OCI-LY7 (cell line): ENCODE measurements around the gene CALN1. TPM values are rescaled to one million over a fixed set of nuclear protein-coding genes. Genes with fewer than 3 reads are reported as not detected.

Source experiments
- BruUV-seq: library from RNA; stranded (reverse); fragments of 400-500 nt; replicated peaks from 2 replicates; lab custom pipeline; 2021; lab: Mats Ljungman, UMichigan
- CTCF ChIA-PET: fragments of 300-600 bp; sonication (Branson Sonifier 250); formaldehyde crosslinking; loops from one replicate; lab custom pipeline; 2022; ENCODE audit warnings: antibody characterized with exemption; ENCODE audit not compliant: unreplicated experiment; lab: Charles Lee
- POLR2A ChIA-PET: fragments of 300-600 bp; sonication (Branson Sonifier 250); formaldehyde crosslinking; loops from one replicate; lab custom pipeline; 2022; ENCODE audit warnings: antibody characterized with exemption; lab: Charles Lee
- DNase-seq: peaks from one replicate; pipeline ENCODE4 v3.0.0-alpha.2; 2015; ENCODE audit warnings: low spot score
- H2AFZ ChIP-seq: fragments of 200-600 bp; sonication (generic), shearing (Covaris generic); 2 replicates; pipeline ENCODE4 v1.6.1; 2014; ENCODE audit warnings: mild to moderate bottlenecking, antibody characterized with exemption, low read length, moderate library complexity
- H3K27ac ChIP-seq: fragments of 200-600 bp; sonication (generic); 2 replicates; pipeline ENCODE4 v1.5.1; 2014; ENCODE audit warnings: mixed run types, low read depth, mild to moderate bottlenecking, moderate library complexity, low read length, inconsistent platforms; ENCODE audit not compliant: poor library complexity, severe bottlenecking
- H3K36me3 ChIP-seq: fragments of 200-600 bp; sonication (generic); 2 replicates; pipeline ENCODE4 v1.6.1; 2014; ENCODE audit warnings: mild to moderate bottlenecking, antibody characterized with exemption, low read length, moderate library complexity, mixed read lengths; ENCODE audit not compliant: insufficient read depth
- H3K4me1 ChIP-seq: fragments of 200-600 bp; sonication (generic); 2 replicates; pipeline ENCODE4 v1.5.1; 2014; ENCODE audit warnings: mild to moderate bottlenecking, low read length; ENCODE audit not compliant: insufficient read depth, poor library complexity, severe bottlenecking
- H3K4me2 ChIP-seq: fragments of 200-600 bp; sonication (generic); 2 replicates; pipeline ENCODE4 v1.6.1; 2014; ENCODE audit warnings: mild to moderate bottlenecking, low read length
- H3K4me3 ChIP-seq: fragments of 200-600 bp; sonication (generic); 2 replicates; pipeline ENCODE4 v1.5.1; 2014; ENCODE audit warnings: mild to moderate bottlenecking, low read depth, low read length; ENCODE audit not compliant: poor library complexity, severe bottlenecking
- H3K79me2 ChIP-seq: fragments of 200-600 bp; sonication (generic); 2 replicates; pipeline ENCODE4 v1.6.1; 2016; ENCODE audit warnings: low read depth, mild to moderate bottlenecking, low read length, moderate library complexity, mixed read lengths; ENCODE audit not compliant: insufficient read depth
- H3K9me2 ChIP-seq: fragments of 200-600 bp; sonication (generic); 2 replicates; pipeline ENCODE4 v1.6.1; 2016; ENCODE audit warnings: mild to moderate bottlenecking, low read length, mixed read lengths; ENCODE audit not compliant: insufficient read depth
- H3K9me3 ChIP-seq: fragments of 200-600 bp; sonication (generic); 2 replicates; pipeline ENCODE4 v1.6.1; 2014; ENCODE audit warnings: mild to moderate bottlenecking, mixed run types, low read length, mixed read lengths
- H4K20me1 ChIP-seq: fragments of 200-600 bp; sonication (generic); 2 replicates; pipeline ENCODE4 v1.6.1; 2014; ENCODE audit warnings: mild to moderate bottlenecking, antibody characterized with exemption, low read length, moderate library complexity, mixed read lengths; ENCODE audit not compliant: insufficient read depth
- EZH2phosphoT487 ChIP-seq: fragments of 200-600 bp; sonication (generic); IDR thresholded peaks from 2 replicates; pipeline ENCODE4 v1.6.1; 2018; ENCODE audit warnings: low read depth, borderline replicate concordance, mild to moderate bottlenecking, mixed run types, antibody characterized with exemption, low read length, moderate library complexity, mixed read lengths
- intact Hi-C: fragments of 100-400 bp; cut with micrococcal nuclease; formaldehyde crosslinking; loops from one replicate; pipeline ENCODE4 v1.10.0; 2022; ENCODE audit not compliant: unreplicated experiment
- total RNA-seq, 2 experiments: library from RNA; depleted of rRNA in 1 of 2; stranded (reverse); fragments of >200 nt in 1 of 2; shearing (Covaris generic) in 1 of 2; gene quantifications; 2 replicates each; pipeline ENCODE4 v1.2.3, GENCODE V29; 2014 to 2022
- TF ChIP-seq, protein P1 (sequence below): fragments of 200-600 bp; sonication (generic); conservative IDR thresholded peaks from 2 replicates; pipeline ENCODE4 v1.5.1; 2014; ENCODE audit warnings: mild to moderate bottlenecking, antibody characterized with exemption, low read length, moderate library complexity, mixed read lengths

The CALN1 gene
- total RNA-seq, 2 experiments from 2014 or later, result not detected

DNA sequence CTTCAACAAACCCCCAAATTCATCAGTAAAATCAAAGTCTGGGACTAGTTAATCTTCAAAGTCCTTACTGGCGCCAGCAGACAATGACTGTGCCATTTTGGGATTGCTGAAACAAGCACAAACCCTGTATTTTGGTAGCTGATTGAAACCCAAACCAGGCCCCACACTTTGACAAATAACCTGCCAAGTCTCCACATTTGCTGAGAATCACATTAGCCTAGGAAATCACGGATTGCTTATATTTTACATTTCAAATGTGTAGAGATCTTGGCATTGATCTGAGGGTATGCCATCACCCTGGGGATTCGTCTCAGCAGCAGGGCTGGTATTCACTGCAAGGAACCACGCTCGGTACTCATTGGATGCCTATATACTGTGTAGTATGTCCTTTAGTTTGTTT is 501.1 kb downstream of the CALN1 start:
- CTCF ChIA-PET, result no interaction called here
- no peaks in the 10 kb centered on the region for H3K9me2 ChIP-seq
- POLR2A ChIA-PET, result no interaction called here
- no TSS peak for BruUV-seq
- H4K20me1 ChIP-seq, result no peaks in the 10 kb centered on the region
- H3K4me2 ChIP-seq, result no peak overlapping the region
- no peak overlapping the region for H3K27ac ChIP-seq
- intact Hi-C loops, result no loop called here
- no peak overlapping the region for H3K4me3 ChIP-seq
- no peak overlapping the region for H2AFZ ChIP-seq
- H3K79me2 ChIP-seq, result no peaks in the 10 kb centered on the region
- no peaks in the 10 kb centered on the region for H3K36me3 ChIP-seq
- TF ChIP-seq, protein P1, sequence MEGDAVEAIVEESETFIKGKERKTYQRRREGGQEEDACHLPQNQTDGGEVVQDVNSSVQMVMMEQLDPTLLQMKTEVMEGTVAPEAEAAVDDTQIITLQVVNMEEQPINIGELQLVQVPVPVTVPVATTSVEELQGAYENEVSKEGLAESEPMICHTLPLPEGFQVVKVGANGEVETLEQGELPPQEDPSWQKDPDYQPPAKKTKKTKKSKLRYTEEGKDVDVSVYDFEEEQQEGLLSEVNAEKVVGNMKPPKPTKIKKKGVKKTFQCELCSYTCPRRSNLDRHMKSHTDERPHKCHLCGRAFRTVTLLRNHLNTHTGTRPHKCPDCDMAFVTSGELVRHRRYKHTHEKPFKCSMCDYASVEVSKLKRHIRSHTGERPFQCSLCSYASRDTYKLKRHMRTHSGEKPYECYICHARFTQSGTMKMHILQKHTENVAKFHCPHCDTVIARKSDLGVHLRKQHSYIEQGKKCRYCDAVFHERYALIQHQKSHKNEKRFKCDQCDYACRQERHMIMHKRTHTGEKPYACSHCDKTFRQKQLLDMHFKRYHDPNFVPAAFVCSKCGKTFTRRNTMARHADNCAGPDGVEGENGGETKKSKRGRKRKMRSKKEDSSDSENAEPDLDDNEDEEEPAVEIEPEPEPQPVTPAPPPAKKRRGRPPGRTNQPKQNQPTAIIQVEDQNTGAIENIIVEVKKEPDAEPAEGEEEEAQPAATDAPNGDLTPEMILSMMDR, result no peak
- no peak for TF ChIP-seq EZH2phosphoT487
- no peak for DNase-seq
- no peaks in the 10 kb centered on the region for H3K9me3 ChIP-seq
- no peaks in the 10 kb centered on the region for H3K4me1 ChIP-seq

DNA sequence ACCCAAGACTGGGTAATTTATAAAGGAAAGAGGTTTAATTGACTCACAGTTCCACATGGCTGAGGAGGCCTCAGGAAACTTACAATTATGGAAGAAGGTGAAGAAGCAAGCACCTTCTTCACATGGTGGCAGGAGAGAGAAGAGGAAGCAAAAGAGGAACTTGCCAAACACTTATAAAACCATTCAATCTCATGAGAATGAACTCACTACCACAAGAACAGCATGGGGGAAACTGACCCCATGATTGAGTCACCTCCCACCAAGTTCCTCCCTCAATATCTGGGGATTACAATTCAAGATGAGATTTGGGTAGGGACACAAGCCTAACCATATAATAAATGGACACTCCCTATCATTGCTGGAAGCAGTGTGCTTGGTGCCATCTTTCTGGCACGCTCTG is 506.3 kb downstream of the CALN1 start:
- Histone ChIP-seq H3K9me2 (no peaks in the 10 kb centered on the region; the same call in 1 of the 2 replicates), H2AFZ (no peak overlapping the region), H3K4me1 (no peaks in the 10 kb centered on the region), H4K20me1 (no peaks in the 10 kb centered on the region), H3K4me3 (no peak overlapping the region), H3K9me3 (no peaks in the 10 kb centered on the region), H3K4me2 (no peak overlapping the region), H3K27ac (no peak overlapping the region), H3K36me3 (no peaks in the 10 kb centered on the region), H3K79me2 (no peaks in the 10 kb centered on the region)
- intact Hi-C loops, result no loop called here
- CTCF ChIA-PET, result no interaction called here
- TF ChIP-seq EZH2phosphoT487, result no peak
- TF ChIP-seq, protein P1, result no peak
- no TSS peak for BruUV-seq
- POLR2A ChIA-PET, result no interaction called here
- no peak for DNase-seq

DNA sequence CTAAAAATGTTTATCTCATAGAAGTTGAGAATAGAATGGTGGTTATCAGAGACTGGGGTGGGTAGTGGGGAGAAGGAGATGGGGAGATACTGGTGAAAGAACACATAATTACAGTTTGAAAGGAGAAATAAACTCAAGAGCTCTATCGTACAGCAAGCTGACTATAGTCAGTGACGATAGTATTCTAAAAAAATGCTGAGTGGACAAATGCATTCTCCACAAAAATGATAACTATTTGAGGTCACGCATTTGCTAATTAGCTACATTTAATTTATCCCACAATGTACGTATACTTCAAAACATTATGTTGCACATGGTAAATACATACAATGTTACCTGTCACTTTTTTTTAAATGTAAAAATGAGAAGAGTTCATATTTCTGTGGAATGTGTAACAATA is 507.7 kb downstream of the CALN1 start:
- Histone ChIP-seq H3K36me3 (no peaks in the 10 kb centered on the region), H3K9me2 (no peaks in the 10 kb centered on the region; the same call in 1 of the 2 replicates), H3K9me3 (no peaks in the 10 kb centered on the region), H3K4me1 (no peaks in the 10 kb centered on the region), H4K20me1 (no peaks in the 10 kb centered on the region), H3K4me2 (no peak overlapping the region), H3K79me2 (no peaks in the 10 kb centered on the region), H3K27ac (no peak overlapping the region), H3K4me3 (no peak overlapping the region), H2AFZ (no peak overlapping the region)
- TF ChIP-seq, protein P1, result no peak
- TF ChIP-seq EZH2phosphoT487, result no peak
- intact Hi-C loops, result no loop called here
- ChIA-PET POLR2A (no interaction called here), CTCF (no interaction called here)
- no peak for DNase-seq
- no TSS peak for BruUV-seq
